K562 (cell line): Measurements from ENCODE around the gene XBP1. TPM values are rescaled to one million over a fixed set of nuclear protein-coding genes. Genes with fewer than 3 reads are reported as not detected.

Source experiments
- ATF3 ChIP-seq, 2 experiments: fragments of 450-650 bp in 1 of 2; sonication (generic) in 1 of 2; formaldehyde crosslinking in 1 of 2; IDR thresholded peaks in 1 of 2; conservative IDR thresholded peaks in 1 of 2; 2 replicates each; pipeline versions ENCODE4 v1.6.1 to v1.8.1; 2016 to 2023; ENCODE audit warnings: mild to moderate bottlenecking in 2 of 2, moderate library complexity in 2 of 2, inconsistent platforms in 1 of 2, missing genetic modification reagents in 1 of 2
- ATF4 ChIP-seq: fragments of 450-650 bp; formaldehyde crosslinking; IDR thresholded peaks from 2 replicates; pipeline ENCODE4 v1.4.0; 2022; ENCODE audit warnings: mild to moderate bottlenecking, moderate library complexity
- CUX1 ChIP-seq: fragments of 200-800 bp; sonication (Bioruptor generic); IDR thresholded peaks from 2 replicates; pipeline ENCODE4 v1.6.1; 2016; ENCODE audit warnings: missing genetic modification characterization, missing compliant biosample characterization
- GABPB2 ChIP-seq: fragments of 250-450 bp; sonication (Bioruptor Pico); conservative IDR thresholded peaks from 2 replicates; pipeline ENCODE4 v1.5.1; 2021; ENCODE audit warnings: mild to moderate bottlenecking
- POLR2A ChIP-seq: fragments of 450-650 bp; conservative IDR thresholded peaks from 2 replicates; pipeline ENCODE4 v1.6.1; 2016
- PTTG1 ChIP-seq: fragments of 450-650 bp; IDR thresholded peaks from 2 replicates; pipeline ENCODE4 v1.6.1; 2016; ENCODE audit warnings: low read depth, mild to moderate bottlenecking, missing genetic modification characterization, missing compliant biosample characterization
- ZNF551 ChIP-seq: fragments of 250-450 bp; sonication (Bioruptor Pico); IDR thresholded peaks from 2 replicates; pipeline ENCODE4 v1.5.0; 2021; ENCODE audit warnings: mild to moderate bottlenecking, moderate library complexity
- polyA plus RNA-seq, 8 experiments: library from polyadenylated mRNA; depleted of rRNA in 4 of 8; stranded (reverse) in 5 of 8; unstranded in 3 of 8; fragments of >200 nt; fragmentation: Nextera tagmentation in 2 of 8; fragmentation: Illumina TruSeq in 1 of 8; extraction: Ambion mirVana in 2 of 8; extraction: Trizol in 1 of 8; gene quantifications; 2 replicates each; pipeline versions ENCODE4 v1.2.1 to v1.2.3, GENCODE V29; 2011 to 2014; ENCODE audit warnings: inconsistent platforms in 1 of 8, missing spikeins in 1 of 8
- total RNA-seq, 7 experiments: library from RNA; depleted of rRNA in 6 of 7; stranded (reverse); fragments of >200 nt in 6 of 7; fragmentation: Illumina TruSeq in 2 of 7; extraction: Trizol in 2 of 7; gene quantifications; 2 replicates each; pipeline versions ENCODE4 v1.2.1 to v1.2.3, GENCODE V29; 2011 to 2021; ENCODE audit warnings: low replicate concordance in 1 of 7
- TF ChIP-seq, protein P1 (sequence below): sonication (generic); formaldehyde crosslinking; IDR thresholded peaks from 2 replicates; pipeline ENCODE4 v1.8.0; 2023; ENCODE audit warnings: missing genetic modification reagents, mild to moderate bottlenecking, borderline replicate concordance
- TF ChIP-seq, protein P2 (sequence below), 2 experiments: IDR thresholded peaks in 1 of 2; conservative IDR thresholded peaks in 1 of 2; 2 replicates each; pipeline ENCODE4 v1.6.1; 2016; ENCODE audit warnings: low read depth in 2 of 2, mild to moderate bottlenecking in 1 of 2, missing compliant biosample characterization in 1 of 2, missing genetic modification characterization in 1 of 2, moderate library complexity in 1 of 2

The XBP1 gene
- total and polyA plus RNA-seq, 9 of the 15 experiments (the other 6 are each of a cell fraction or from before 2014, with no cell fraction given): 25.0 to 218 (median 94.6) TPM

GRCh38 chr22:28800308-28801041 is at the start of gene XBP1 (continued):
- TF ChIP-seq, protein P1, sequence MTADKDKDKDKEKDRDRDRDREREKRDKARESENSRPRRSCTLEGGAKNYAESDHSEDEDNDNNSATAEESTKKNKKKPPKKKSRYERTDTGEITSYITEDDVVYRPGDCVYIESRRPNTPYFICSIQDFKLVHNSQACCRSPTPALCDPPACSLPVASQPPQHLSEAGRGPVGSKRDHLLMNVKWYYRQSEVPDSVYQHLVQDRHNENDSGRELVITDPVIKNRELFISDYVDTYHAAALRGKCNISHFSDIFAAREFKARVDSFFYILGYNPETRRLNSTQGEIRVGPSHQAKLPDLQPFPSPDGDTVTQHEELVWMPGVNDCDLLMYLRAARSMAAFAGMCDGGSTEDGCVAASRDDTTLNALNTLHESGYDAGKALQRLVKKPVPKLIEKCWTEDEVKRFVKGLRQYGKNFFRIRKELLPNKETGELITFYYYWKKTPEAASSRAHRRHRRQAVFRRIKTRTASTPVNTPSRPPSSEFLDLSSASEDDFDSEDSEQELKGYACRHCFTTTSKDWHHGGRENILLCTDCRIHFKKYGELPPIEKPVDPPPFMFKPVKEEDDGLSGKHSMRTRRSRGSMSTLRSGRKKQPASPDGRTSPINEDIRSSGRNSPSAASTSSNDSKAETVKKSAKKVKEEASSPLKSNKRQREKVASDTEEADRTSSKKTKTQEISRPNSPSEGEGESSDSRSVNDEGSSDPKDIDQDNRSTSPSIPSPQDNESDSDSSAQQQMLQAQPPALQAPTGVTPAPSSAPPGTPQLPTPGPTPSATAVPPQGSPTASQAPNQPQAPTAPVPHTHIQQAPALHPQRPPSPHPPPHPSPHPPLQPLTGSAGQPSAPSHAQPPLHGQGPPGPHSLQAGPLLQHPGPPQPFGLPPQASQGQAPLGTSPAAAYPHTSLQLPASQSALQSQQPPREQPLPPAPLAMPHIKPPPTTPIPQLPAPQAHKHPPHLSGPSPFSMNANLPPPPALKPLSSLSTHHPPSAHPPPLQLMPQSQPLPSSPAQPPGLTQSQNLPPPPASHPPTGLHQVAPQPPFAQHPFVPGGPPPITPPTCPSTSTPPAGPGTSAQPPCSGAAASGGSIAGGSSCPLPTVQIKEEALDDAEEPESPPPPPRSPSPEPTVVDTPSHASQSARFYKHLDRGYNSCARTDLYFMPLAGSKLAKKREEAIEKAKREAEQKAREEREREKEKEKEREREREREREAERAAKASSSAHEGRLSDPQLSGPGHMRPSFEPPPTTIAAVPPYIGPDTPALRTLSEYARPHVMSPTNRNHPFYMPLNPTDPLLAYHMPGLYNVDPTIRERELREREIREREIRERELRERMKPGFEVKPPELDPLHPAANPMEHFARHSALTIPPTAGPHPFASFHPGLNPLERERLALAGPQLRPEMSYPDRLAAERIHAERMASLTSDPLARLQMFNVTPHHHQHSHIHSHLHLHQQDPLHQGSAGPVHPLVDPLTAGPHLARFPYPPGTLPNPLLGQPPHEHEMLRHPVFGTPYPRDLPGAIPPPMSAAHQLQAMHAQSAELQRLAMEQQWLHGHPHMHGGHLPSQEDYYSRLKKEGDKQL (CRISPR knock-in tag): no peak
- no peak for TF ChIP-seq CUX1 (CRISPR knock-in tag)
- TF ChIP-seq ATF4 (CRISPR knock-in tag): no peak
- no peak for TF ChIP-seq PTTG1 (tag)
- no peak for TF ChIP-seq ATF3 (IDR thresholded peaks at IDR 0.05)
- TF ChIP-seq ATF3 (CRISPR knock-in tag; conservative IDR thresholded peaks at IDR 0.05): no peak
- no peak for TF ChIP-seq ZNF551 (CRISPR knock-in tag)
- no peak for TF ChIP-seq GABPB2 (CRISPR knock-in tag)
- TF ChIP-seq, protein P2, sequence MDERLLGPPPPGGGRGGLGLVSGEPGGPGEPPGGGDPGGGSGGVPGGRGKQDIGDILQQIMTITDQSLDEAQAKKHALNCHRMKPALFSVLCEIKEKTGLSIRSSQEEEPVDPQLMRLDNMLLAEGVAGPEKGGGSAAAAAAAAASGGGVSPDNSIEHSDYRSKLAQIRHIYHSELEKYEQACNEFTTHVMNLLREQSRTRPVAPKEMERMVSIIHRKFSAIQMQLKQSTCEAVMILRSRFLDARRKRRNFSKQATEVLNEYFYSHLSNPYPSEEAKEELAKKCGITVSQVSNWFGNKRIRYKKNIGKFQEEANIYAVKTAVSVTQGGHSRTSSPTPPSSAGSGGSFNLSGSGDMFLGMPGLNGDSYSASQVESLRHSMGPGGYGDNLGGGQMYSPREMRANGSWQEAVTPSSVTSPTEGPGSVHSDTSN (CRISPR knock-in tag; IDR thresholded peaks at IDR 0.05; ENCODE audit: low read depth): no peak
- TF ChIP-seq, protein P2 (tag; conservative IDR thresholded peaks at IDR 0.05; ENCODE audit: low read depth): no peak
- TF ChIP-seq POLR2A: peak; percentile 86
